Breast epithelium (tissue), 4 donors: ENCODE data around the gene C1QTNF3. TPM values are rescaled to one million over a fixed set of nuclear protein-coding genes. Genes with fewer than 3 reads are reported as not detected.

Source experiments
- DNase-seq, 2 donors: peaks; one replicate each; pipeline ENCODE4 v3.0.0-alpha.2; 2019; ENCODE audit warnings: low spot score in 2 of 2
- H3K27ac ChIP-seq, 2 donors: fragments of 200-600 bp; sonication (generic) in 1 of 2; one replicate each; pipeline ENCODE4 v1.5.1; 2016 to 2019; ENCODE audit warnings: mild to moderate bottlenecking in 1 of 2
- H3K27me3 ChIP-seq, 2 donors: fragments of 200-600 bp; sonication (generic) in 1 of 2; one replicate each; pipeline versions ENCODE4 v1.5.1 to v1.6.0; 2017 to 2019; ENCODE audit warnings: control low read depth in 1 of 2, mild to moderate bottlenecking in 1 of 2
- H3K36me3 ChIP-seq: fragments of 200-600 bp; one replicate; pipeline ENCODE4 v1.5.1; 2019
- H3K4me1 ChIP-seq, 2 donors: fragments of 200-600 bp; sonication (generic); one replicate each; pipeline ENCODE4 v1.5.1; 2016 to 2019; ENCODE audit warnings: control low read depth in 1 of 2
- H3K4me3 ChIP-seq, 3 donors: fragments of 200-600 bp; sonication (generic); 1 replicate in 2 of 3; 2 replicates in 1 of 3; pipeline ENCODE4 v1.5.1; 2016 to 2019; ENCODE audit warnings: mild to moderate bottlenecking in 3 of 3, moderate library complexity in 2 of 3
- H3K9me3 ChIP-seq, 2 donors: fragments of 200-600 bp; sonication (generic) in 1 of 2; one replicate each; pipeline ENCODE4 v1.5.1; 2016 to 2019; ENCODE audit warnings: control low read depth in 1 of 2
- CTCF ChIP-seq, 3 donors: fragments of 450-650 bp; IDR thresholded peaks; one replicate each; pipeline ENCODE4 v1.5.1; 2016 to 2017; ENCODE audit warnings: antibody characterized with exemption in 3 of 3, mild to moderate bottlenecking in 3 of 3, moderate library complexity in 3 of 3
- POLR2A ChIP-seq: fragments of 450-650 bp; IDR thresholded peaks from one replicate; pipeline ENCODE4 v1.6.1; 2016; ENCODE audit warnings: antibody characterized with exemption, mild to moderate bottlenecking, moderate library complexity
- POLR2AphosphoS5 ChIP-seq, 3 donors: sonication (generic); formaldehyde crosslinking; IDR thresholded peaks; one replicate each; pipeline ENCODE4 v1.6.1; 2017; ENCODE audit warnings: antibody characterized with exemption in 3 of 3
- intact Hi-C: fragments of 100-400 bp; cut with DNase I; formaldehyde crosslinking; loops from one replicate; pipeline ENCODE4 v1.15.1; 2023; ENCODE audit warnings: low total_unique reads
- total RNA-seq, 3 donors: library from RNA; depleted of rRNA; stranded (reverse); fragments of >200 nt; gene quantifications; one replicate each; pipeline ENCODE4 v1.1.0, GENCODE V29; 2016

The C1QTNF3 gene
- total RNA-seq, 3 donors from 2014 or later, result 4.0 to 28.8 (median 22.2) TPM

GRCh38 chr5:34064656-34065055, 21.6 kb upstream of the C1QTNF3 start:
- no peaks in the 10 kb centered on the region for H3K9me3 ChIP-seq
- intact Hi-C loops, result no loop called here
- no peaks in the 10 kb centered on the region for H3K4me1 ChIP-seq
- no peaks in the 10 kb centered on the region for H3K27me3 ChIP-seq
- H3K36me3 ChIP-seq, result no peaks in the 10 kb centered on the region
- H3K27ac ChIP-seq, result no peak overlapping the region
- no peak for TF ChIP-seq POLR2AphosphoS5 (IDR thresholded peaks at IDR 0.05)
- TF ChIP-seq CTCF (IDR thresholded peaks at IDR 0.05), result no peak
- no peak for TF ChIP-seq POLR2A
- no peak overlapping the region for H3K4me3 ChIP-seq
- DNase-seq, result no peak

- no peak overlapping the region for H3K27ac ChIP-seq
- H3K9me3 ChIP-seq, result no peaks in the 10 kb centered on the region
- no peak overlapping the region for H3K4me3 ChIP-seq
- H3K36me3 ChIP-seq, result no peaks in the 10 kb centered on the region
- no peaks in the 10 kb centered on the region for H3K27me3 ChIP-seq
- intact Hi-C loops, result no loop called here
- no peaks in the 10 kb centered on the region for H3K4me1 ChIP-seq
- no peak for DNase-seq
- TF ChIP-seq CTCF (IDR thresholded peaks at IDR 0.05), result no peak
- no peak for TF ChIP-seq POLR2AphosphoS5 (IDR thresholded peaks at IDR 0.05)
- no peak for TF ChIP-seq POLR2A
Measured at GRCh38 chr5:34062419-34062818, 19.4 kb upstream of the C1QTNF3 start.

GRCh38 chr5:34061993-34062392, 19.0 kb upstream of the C1QTNF3 start:
- Histone ChIP-seq H3K4me1 (no peaks in the 10 kb centered on the region), H3K36me3 (no peaks in the 10 kb centered on the region), H3K27me3 (no peaks in the 10 kb centered on the region), H3K4me3 (no peak overlapping the region), H3K9me3 (no peaks in the 10 kb centered on the region), H3K27ac (no peak overlapping the region)
- TF ChIP-seq POLR2A, result no peak
- no peak for TF ChIP-seq CTCF (IDR thresholded peaks at IDR 0.05)
- no peak for TF ChIP-seq POLR2AphosphoS5 (IDR thresholded peaks at IDR 0.05)
- intact Hi-C loops, result no loop called here
- no peak for DNase-seq

- no peak overlapping the region for H3K27ac ChIP-seq
- no peaks in the 10 kb centered on the region for H3K4me1 ChIP-seq
- no peak for DNase-seq
- no peak overlapping the region for H3K4me3 ChIP-seq
- no peak for TF ChIP-seq POLR2A
- TF ChIP-seq POLR2AphosphoS5 (IDR thresholded peaks at IDR 0.05), result no peak
- no peak for TF ChIP-seq CTCF (IDR thresholded peaks at IDR 0.05)
- intact Hi-C loops, result no loop called here
- no peaks in the 10 kb centered on the region for H3K9me3 ChIP-seq
- H3K27me3 ChIP-seq, result no peaks in the 10 kb centered on the region
- no peaks in the 10 kb centered on the region for H3K36me3 ChIP-seq
Measured at GRCh38 chr5:34059977-34060376, 17.0 kb upstream of the C1QTNF3 start.

GRCh38 chr5:34058532-34058931, 15.5 kb upstream of the C1QTNF3 start:
- TF ChIP-seq POLR2A, result no peak
- TF ChIP-seq CTCF (IDR thresholded peaks at IDR 0.05), result no peak
- TF ChIP-seq POLR2AphosphoS5 (IDR thresholded peaks at IDR 0.05), result no peak
- Histone ChIP-seq H3K4me3 (no peak overlapping the region), H3K36me3 (no peaks in the 10 kb centered on the region), H3K27me3 (no peaks in the 10 kb centered on the region), H3K9me3 (no peaks in the 10 kb centered on the region), H3K27ac (no peak overlapping the region), H3K4me1 (no peaks in the 10 kb centered on the region)
- intact Hi-C loops, result no loop called here
- no peak for DNase-seq
